ENCODE measurements around the gene SYT7. TPM values are rescaled to one million over a fixed set of nuclear protein-coding genes. Genes with fewer than 3 reads are reported as not detected.

Gene SYT7
- total RNA-seq, 1 donor from 2014 or later, result 7.6 TPM

GRCh38 chr11:61626580-61627380 lies 45.9 kb upstream of the SYT7 start:
- H3K27me3 Mint-ChIP-seq (ENCODE audit: low read depth), result no peaks in the 10 kb centered on the region
- no peaks in the 10 kb centered on the region for H3K9me3 Mint-ChIP-seq
- H3K4me1 Mint-ChIP-seq, result peaks cover 47% of the 10 kb centered on the region
- TF ChIP-seq, protein P1, sequence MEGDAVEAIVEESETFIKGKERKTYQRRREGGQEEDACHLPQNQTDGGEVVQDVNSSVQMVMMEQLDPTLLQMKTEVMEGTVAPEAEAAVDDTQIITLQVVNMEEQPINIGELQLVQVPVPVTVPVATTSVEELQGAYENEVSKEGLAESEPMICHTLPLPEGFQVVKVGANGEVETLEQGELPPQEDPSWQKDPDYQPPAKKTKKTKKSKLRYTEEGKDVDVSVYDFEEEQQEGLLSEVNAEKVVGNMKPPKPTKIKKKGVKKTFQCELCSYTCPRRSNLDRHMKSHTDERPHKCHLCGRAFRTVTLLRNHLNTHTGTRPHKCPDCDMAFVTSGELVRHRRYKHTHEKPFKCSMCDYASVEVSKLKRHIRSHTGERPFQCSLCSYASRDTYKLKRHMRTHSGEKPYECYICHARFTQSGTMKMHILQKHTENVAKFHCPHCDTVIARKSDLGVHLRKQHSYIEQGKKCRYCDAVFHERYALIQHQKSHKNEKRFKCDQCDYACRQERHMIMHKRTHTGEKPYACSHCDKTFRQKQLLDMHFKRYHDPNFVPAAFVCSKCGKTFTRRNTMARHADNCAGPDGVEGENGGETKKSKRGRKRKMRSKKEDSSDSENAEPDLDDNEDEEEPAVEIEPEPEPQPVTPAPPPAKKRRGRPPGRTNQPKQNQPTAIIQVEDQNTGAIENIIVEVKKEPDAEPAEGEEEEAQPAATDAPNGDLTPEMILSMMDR (IDR thresholded peaks at IDR 0.05; ENCODE audit: unreplicated experiment), result no peak
- H3K36me3 Mint-ChIP-seq, result no peaks in the 10 kb centered on the region
- DNase-seq (ENCODE audit: low spot score in 2 of 2, unreplicated experiment in 2 of 2), result peak in 1 of 2 experiments; percentile 67
- peak overlapping the region; percentile 89 for H3K27ac Mint-ChIP-seq
- H3K4me3 Mint-ChIP-seq, result no peak overlapping the region

DNA sequence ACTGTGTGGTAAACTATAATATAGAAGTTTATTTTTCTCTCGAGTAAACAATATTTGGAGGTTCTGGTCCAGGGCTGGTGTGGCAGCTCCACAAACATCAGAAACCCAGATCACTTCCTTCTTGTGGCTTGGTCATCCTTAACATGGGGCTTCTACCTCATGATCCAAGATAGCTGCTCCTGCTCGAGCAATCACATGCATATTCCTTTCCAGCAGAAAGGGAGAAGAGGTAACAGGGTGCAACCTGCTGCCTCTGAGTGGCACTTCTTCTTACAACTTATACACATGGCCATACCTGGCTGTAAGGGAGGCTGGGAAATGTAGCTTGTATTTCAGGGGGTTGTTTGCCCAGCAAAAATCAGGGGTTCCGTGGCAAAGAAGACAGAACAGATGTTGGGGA lies 44.6 kb upstream of the SYT7 start:
- Mint-ChIP-seq H3K9me3 (no peaks in the 10 kb centered on the region), H3K4me1 (peaks cover 45% of the 10 kb centered on the region), H3K27me3 (ENCODE audit: low read depth) (no peaks in the 10 kb centered on the region), H3K27ac (no peak overlapping the region), H3K4me3 (no peak overlapping the region), H3K36me3 (no peaks in the 10 kb centered on the region)
- DNase-seq (ENCODE audit: low spot score in 2 of 2, unreplicated experiment in 2 of 2), result no peak
- TF ChIP-seq, protein P1 (IDR thresholded peaks at IDR 0.05; ENCODE audit: unreplicated experiment), result no peak

- peaks cover 12% of the 10 kb centered on the region for H3K4me1 Mint-ChIP-seq
- H3K27me3 Mint-ChIP-seq (ENCODE audit: low read depth), result no peaks in the 10 kb centered on the region
- H3K36me3 Mint-ChIP-seq, result no peaks in the 10 kb centered on the region
- TF ChIP-seq, protein P1 (IDR thresholded peaks at IDR 0.05; ENCODE audit: unreplicated experiment), result no peak
- H3K4me3 Mint-ChIP-seq, result no peak overlapping the region
- DNase-seq (ENCODE audit: low spot score in 2 of 2, unreplicated experiment in 2 of 2), result no peak
- no peaks in the 10 kb centered on the region for H3K9me3 Mint-ChIP-seq
- no peak overlapping the region for H3K27ac Mint-ChIP-seq
Measured at GRCh38 chr11:61621917-61622585, 41.2 kb upstream of the SYT7 start.

- TF ChIP-seq, protein P1 (IDR thresholded peaks at IDR 0.05; ENCODE audit: unreplicated experiment), result no peak
- Mint-ChIP-seq H3K36me3 (no peaks in the 10 kb centered on the region), H3K27ac (no peak overlapping the region), H3K9me3 (no peaks in the 10 kb centered on the region), H3K4me1 (peaks cover 2% of the 10 kb centered on the region), H3K4me3 (no peak overlapping the region), H3K27me3 (ENCODE audit: low read depth) (no peaks in the 10 kb centered on the region)
- DNase-seq (ENCODE audit: low spot score in 2 of 2, unreplicated experiment in 2 of 2), result no peak
Measured at GRCh38 chr11:61619471-61620226, 38.8 kb upstream of the SYT7 start.

DNA sequence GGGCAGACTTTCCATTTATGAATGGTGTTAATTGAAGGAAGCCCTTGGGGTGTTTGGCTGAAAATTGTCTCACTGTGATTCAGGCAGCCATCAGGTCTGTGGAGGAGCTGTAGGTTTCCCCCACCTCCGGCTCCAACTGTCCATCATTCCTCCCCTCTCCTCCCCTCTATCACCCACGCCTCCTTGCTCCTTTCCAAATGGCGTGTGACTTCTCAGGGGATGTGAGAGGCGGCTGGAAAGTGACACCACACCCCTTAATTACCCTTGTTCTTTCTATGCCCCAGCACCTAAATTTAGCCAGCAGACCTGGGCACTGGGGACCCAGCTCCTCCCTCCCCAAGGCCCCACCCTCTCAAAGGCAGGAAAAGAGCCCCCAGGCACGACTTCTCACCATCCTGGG lies 38.1 kb upstream of the SYT7 start:
- Mint-ChIP-seq H3K9me3 (no peaks in the 10 kb centered on the region), H3K4me1 (peaks cover 4% of the 10 kb centered on the region), H3K36me3 (no peaks in the 10 kb centered on the region), H3K27me3 (ENCODE audit: low read depth) (no peaks in the 10 kb centered on the region), H3K27ac (no peak overlapping the region), H3K4me3 (no peak overlapping the region)
- DNase-seq (ENCODE audit: low spot score in 2 of 2, unreplicated experiment in 2 of 2), result no peak
- TF ChIP-seq, protein P1 (IDR thresholded peaks at IDR 0.05; ENCODE audit: unreplicated experiment), result no peak

All from mesothelial cell of epicardium (in vitro differentiated cells).